Suppressor macrophage treated with lipopolysaccharide for 1 hour (primary cell): Measurements from ENCODE around the gene C1GALT1.

Experiments used
- DNase-seq, 3 donors: peaks; one replicate each; pipeline ENCODE4 v3.0.0-alpha.2; 2020 to 2022

Gene C1GALT1

DNA sequence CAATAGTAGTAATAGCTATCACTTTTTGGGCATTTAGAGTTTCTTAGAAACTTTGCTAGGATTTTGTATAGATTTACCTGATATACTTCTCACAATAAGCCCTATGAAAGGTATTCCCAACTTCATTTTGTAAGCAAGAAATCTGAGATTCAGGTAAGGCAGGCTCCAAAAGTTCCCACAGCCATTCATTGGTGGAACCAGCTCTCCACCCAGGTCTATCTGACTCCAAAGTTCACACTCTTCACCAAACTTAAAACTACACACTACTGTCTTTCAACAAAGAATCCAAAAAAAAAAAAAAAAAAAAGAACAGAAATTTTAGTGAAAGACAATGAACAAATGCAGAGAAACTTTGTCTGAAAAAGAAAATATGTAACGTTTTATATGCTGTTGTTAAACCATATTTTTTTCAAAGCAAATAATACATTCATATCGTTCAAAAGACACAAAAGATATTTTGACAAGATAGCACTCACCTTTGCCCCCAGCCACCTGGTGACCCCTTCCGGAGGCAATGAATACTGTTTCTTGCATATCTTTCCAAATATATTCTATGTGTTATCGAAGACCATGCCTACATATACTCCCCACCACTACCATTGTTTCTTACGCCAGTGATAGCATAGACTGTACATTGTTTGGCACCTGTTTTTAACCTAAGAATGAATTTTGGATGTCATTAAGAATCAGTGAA, 108.2 kb downstream of the C1GALT1 start:
- DNase-seq, result no peak

DNA sequence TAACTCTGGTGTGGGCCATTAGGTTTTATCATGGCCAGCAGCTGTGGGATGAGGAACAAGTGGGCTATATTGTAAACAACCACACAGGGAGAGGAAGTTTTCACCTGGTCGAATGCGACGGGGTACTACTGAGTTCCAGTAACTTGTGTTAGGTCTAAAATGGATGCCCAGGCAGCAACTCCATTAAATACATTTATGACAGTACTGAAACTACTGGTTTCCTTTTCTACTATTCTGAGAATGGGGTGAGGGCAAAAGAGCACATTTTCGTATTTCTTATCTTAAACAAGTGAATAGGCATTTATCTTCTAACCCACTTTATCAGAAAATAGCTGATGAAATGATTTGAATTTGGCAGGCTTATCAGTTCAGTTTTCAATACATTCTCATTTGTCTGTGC, 109.7 kb downstream of the C1GALT1 start:
- DNase-seq, result no peak

DNA sequence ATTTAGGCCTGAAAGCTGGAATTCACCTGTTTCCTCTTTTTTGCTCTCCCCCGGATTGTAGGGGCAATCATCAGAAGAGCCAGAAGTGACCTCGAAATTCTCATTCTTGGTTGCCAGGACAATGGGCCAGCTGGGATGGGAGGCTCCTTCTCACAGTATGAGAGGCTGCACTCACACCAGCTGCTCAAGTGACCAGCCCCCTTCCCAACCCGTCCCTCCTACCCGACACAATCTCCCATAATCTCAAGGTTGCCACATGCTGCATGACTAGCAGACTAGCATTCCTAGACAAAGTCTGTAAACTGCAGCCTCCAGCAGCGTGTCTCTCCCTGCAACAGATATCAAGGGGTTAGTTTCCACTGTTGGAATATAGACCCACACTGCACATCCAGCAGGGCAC, 110.3 kb downstream of the C1GALT1 start:
- DNase-seq, result no peak

DNA sequence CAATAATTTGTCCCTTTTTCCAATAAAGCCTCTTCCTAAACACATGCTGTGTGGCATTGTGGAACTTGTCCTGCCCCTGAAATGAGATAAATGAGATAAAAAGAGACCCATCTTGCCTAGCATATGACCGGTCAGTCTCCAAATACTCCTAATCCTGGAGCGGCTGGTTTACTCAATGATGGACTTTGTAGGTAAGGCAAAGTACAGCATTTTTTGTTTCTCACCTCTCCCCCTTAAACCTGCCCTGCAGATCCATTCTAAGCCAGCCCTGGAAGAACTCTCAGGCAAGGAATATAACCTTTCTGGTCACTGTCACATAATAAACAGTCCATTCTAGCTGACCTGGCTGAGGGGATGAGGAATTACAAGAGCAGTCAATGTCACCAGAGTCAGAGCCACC, 110.7 kb downstream of the C1GALT1 start:
- DNase-seq, result no peak

DNA sequence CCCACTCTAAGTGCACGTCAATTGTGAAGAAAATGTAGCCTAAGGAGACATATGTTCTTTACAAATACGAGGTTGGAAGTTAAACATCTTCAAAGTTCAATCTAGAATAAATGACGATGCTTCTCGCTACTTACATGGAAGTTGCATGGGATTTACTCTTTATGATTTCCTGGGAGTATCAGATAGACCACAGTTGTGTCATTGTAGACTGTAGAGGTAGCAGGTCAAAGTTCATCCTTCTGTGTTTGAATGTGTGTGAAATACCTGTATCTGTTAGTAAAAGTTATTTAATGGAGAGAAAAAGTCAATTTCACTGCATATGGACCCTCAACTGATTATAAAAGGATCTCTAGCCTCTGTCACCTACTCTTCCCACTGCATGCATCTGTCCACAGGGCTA, 112.6 kb downstream of the C1GALT1 start:
- DNase-seq, result no peak
